Activated CD8-positive, alpha-beta T cell treated with anti-CD3 and anti-CD28 coated beads for 36 hours (primary cell): Measurements from ENCODE around the gene ASTN1. TPM values are rescaled to one million over a fixed set of nuclear protein-coding genes. Genes with fewer than 3 reads are reported as not detected.

Experiments used
- ATAC-seq: fragments of 200-7000 bp; cut with Tn5 transposase; one replicate; pipeline ENCODE4 v1.10.0; 2021; ENCODE audit warnings: mild to moderate bottlenecking, moderate library complexity
- CTCF ChIA-PET: fragments of 350-600 bp; sonication (Branson Sonifier 250); formaldehyde crosslinking; loops from one replicate; lab custom pipeline; 2021; ENCODE audit warnings: antibody characterized with exemption; lab: Charles Lee
- POLR2A ChIA-PET: fragments of 350-600 bp; sonication (Branson Sonifier 250); formaldehyde crosslinking; loops from one replicate; lab custom pipeline; 2021; ENCODE audit warnings: antibody characterized with exemption; lab: Charles Lee
- DNase-seq: peaks from one replicate; pipeline ENCODE4 v3.0.0-alpha.2; 2020
- H3K27ac Mint-ChIP-seq: one replicate; pipeline ENCODE4 v1.8.0; 2021; ENCODE audit warnings: mild to moderate bottlenecking, mixed read lengths
- H3K27me3 Mint-ChIP-seq: one replicate; pipeline ENCODE4 v1.8.0; 2021; ENCODE audit warnings: mixed read lengths
- H3K36me3 Mint-ChIP-seq: one replicate; pipeline ENCODE4 v1.8.0; 2021; ENCODE audit warnings: low read depth, mixed read lengths
- H3K4me1 Mint-ChIP-seq: one replicate; pipeline ENCODE4 v1.8.0; 2021; ENCODE audit warnings: low read depth, mixed read lengths
- H3K4me3 Mint-ChIP-seq: one replicate; pipeline ENCODE4 v1.8.0; 2021; ENCODE audit warnings: mild to moderate bottlenecking, moderate library complexity, mixed read lengths
- H3K9me3 Mint-ChIP-seq: one replicate; pipeline ENCODE4 v1.8.0; 2021; ENCODE audit warnings: mixed read lengths
- CTCF ChIP-seq: fragments of 200-600 bp; IDR thresholded peaks from one replicate; pipeline ENCODE4 v1.8.0; 2022; ENCODE audit warnings: antibody characterized with exemption, mild to moderate bottlenecking
- intact Hi-C: fragments of 100-400 bp; cut with micrococcal nuclease; formaldehyde crosslinking; loops from one replicate; pipeline ENCODE4 v1.10.0; 2022
- total RNA-seq, 2 experiments: library from RNA; stranded (reverse); gene quantifications; one replicate each; pipeline ENCODE4 v1.2.3, GENCODE V29; 2021

ASTN1 gene
- total RNA-seq, 2 experiments from 2014 or later, result not detected

- POLR2A ChIA-PET, result no interaction called here
- CTCF ChIA-PET, result no interaction called here
- no peak overlapping the region for H3K4me3 Mint-ChIP-seq
- no peaks in the 10 kb centered on the region for H3K36me3 Mint-ChIP-seq
- TF ChIP-seq CTCF, result no peak
- H3K9me3 Mint-ChIP-seq, result no peaks in the 10 kb centered on the region
- DNase-seq (no peak), ATAC-seq (no peak)
- no peaks in the 10 kb centered on the region for H3K4me1 Mint-ChIP-seq
- intact Hi-C loops, result no loop called here
- H3K27me3 Mint-ChIP-seq, result peaks cover 2% of the 10 kb centered on the region
- no peak overlapping the region for H3K27ac Mint-ChIP-seq
These were observed 47.6 kb downstream of the ASTN1 start for GRCh38 chr1:177116941-177117340.

GRCh38 chr1:177106614-177107365 lies 57.7 kb downstream of the ASTN1 start:
- Mint-ChIP-seq H3K27me3 (no peaks in the 10 kb centered on the region), H3K9me3 (no peaks in the 10 kb centered on the region), H3K4me1 (no peaks in the 10 kb centered on the region), H3K36me3 (no peaks in the 10 kb centered on the region), H3K27ac (no peak overlapping the region), H3K4me3 (no peak overlapping the region)
- no peak for ATAC-seq
- ChIA-PET POLR2A (no interaction called here), CTCF (no interaction called here)
- no peak for DNase-seq
- intact Hi-C loops, result no loop called here
- TF ChIP-seq CTCF, result no peak

- no peak overlapping the region for H3K27ac Mint-ChIP-seq
- intact Hi-C loops, result no loop called here
- TF ChIP-seq CTCF, result no peak
- H3K9me3 Mint-ChIP-seq, result no peaks in the 10 kb centered on the region
- H3K4me3 Mint-ChIP-seq, result no peak overlapping the region
- DNase-seq (no peak), ATAC-seq (no peak)
- CTCF ChIA-PET, result no interaction called here
- no peaks in the 10 kb centered on the region for H3K27me3 Mint-ChIP-seq
- POLR2A ChIA-PET, result no interaction called here
- H3K4me1 Mint-ChIP-seq, result no peaks in the 10 kb centered on the region
- no peaks in the 10 kb centered on the region for H3K36me3 Mint-ChIP-seq
These were observed 58.3 kb downstream of the ASTN1 start for GRCh38 chr1:177106196-177106595.

- no peaks in the 10 kb centered on the region for H3K4me1 Mint-ChIP-seq
- no peaks in the 10 kb centered on the region for H3K27me3 Mint-ChIP-seq
- DNase-seq (no peak), ATAC-seq (no peak)
- intact Hi-C loops, result no loop called here
- no peaks in the 10 kb centered on the region for H3K36me3 Mint-ChIP-seq
- no peaks in the 10 kb centered on the region for H3K9me3 Mint-ChIP-seq
- H3K4me3 Mint-ChIP-seq, result no peak overlapping the region
- ChIA-PET CTCF (no interaction called here), POLR2A (no interaction called here)
- no peak for TF ChIP-seq CTCF
- no peak overlapping the region for H3K27ac Mint-ChIP-seq
These were observed 61.3 kb downstream of the ASTN1 start for GRCh38 chr1:177103005-177103852.

GRCh38 chr1:177092001-177092400 lies 72.5 kb downstream of the ASTN1 start:
- ATAC-seq (no peak), DNase-seq (no peak)
- Mint-ChIP-seq H3K4me3 (no peak overlapping the region), H3K4me1 (no peaks in the 10 kb centered on the region), H3K36me3 (no peaks in the 10 kb centered on the region), H3K27ac (no peak overlapping the region), H3K9me3 (no peaks in the 10 kb centered on the region), H3K27me3 (no peaks in the 10 kb centered on the region)
- ChIA-PET POLR2A (no interaction called here), CTCF (no interaction called here)
- intact Hi-C loops, result no loop called here
- TF ChIP-seq CTCF, result no peak
